Measurements from ENCODE around the gene SMNDC1.

- TF ChIP-seq CTCF (conservative IDR thresholded peaks at IDR 0.05) (no peak), ZFX (IDR thresholded peaks at IDR 0.05) (no peak)
These were observed 39.0 kb downstream of the SMNDC1 start for GRCh38 chr10:110265573-110266193.

Measured in C4-2B (cell line).